HL-60 (cell line): ENCODE results near the gene CD1D.
"Not testable (repeated sequence)": the region's sequence is repeated elsewhere in the genome, so short reads cannot be mapped to it uniquely, and the experiment has no call there.

ENCODE experiments used
- DNase-seq, 2 experiments: peaks; one replicate each; pipeline ENCODE4 v3.0.0-alpha.2; 2010 to 2020; ENCODE audit warnings: low read depth in 1 of 2, low spot score in 1 of 2
- H3K27ac ChIP-seq: fragments of 250-450 bp; sonication (Bioruptor Pico); replicated peaks from 2 replicates; pipeline ENCODE4 v1.5.1; 2020; ENCODE audit warnings: mild to moderate bottlenecking, moderate library complexity
- H3K27me3 ChIP-seq: fragments of 250-450 bp; sonication (Bioruptor Pico); 2 replicates; pipeline ENCODE4 v1.5.1; 2021; ENCODE audit warnings: mild to moderate bottlenecking, moderate library complexity; ENCODE audit not compliant: insufficient read depth, poor library complexity, severe bottlenecking
- H3K4me3 ChIP-seq: replicated peaks from 2 replicates; pipeline ENCODE4 v1.5.1; 2011; ENCODE audit warnings: mild to moderate bottlenecking, control low read depth, low read length; ENCODE audit not compliant: insufficient read depth
- GABPA ChIP-seq: IDR thresholded peaks from 2 replicates; pipeline ENCODE4 v1.6.1; 2012; ENCODE audit warnings: low read depth
- POLR2AphosphoS5 ChIP-seq: IDR thresholded peaks from 2 replicates; pipeline ENCODE4 v1.6.1; 2012; ENCODE audit warnings: low read depth
- SPI1 ChIP-seq: IDR thresholded peaks from 2 replicates; pipeline ENCODE4 v1.6.1; 2012; ENCODE audit warnings: low read depth, mild to moderate bottlenecking, borderline replicate concordance
- TF ChIP-seq, protein P1 (sequence below): IDR thresholded peaks from one replicate; pipeline ENCODE4 v1.5.1; 2011; ENCODE audit warnings: low read length, control low read depth, inconsistent platforms; ENCODE audit not compliant: insufficient read depth
- TF ChIP-seq, protein P2 (sequence below): IDR thresholded peaks from 2 replicates; pipeline ENCODE4 v1.6.1; 2012; ENCODE audit warnings: low read depth; ENCODE audit not compliant: insufficient replicate concordance

CD1D gene

GRCh38 chr1:158208586-158209116 is 28.0 kb downstream of the CD1D start:
- TF ChIP-seq POLR2AphosphoS5: no peak
- TF ChIP-seq, protein P1, sequence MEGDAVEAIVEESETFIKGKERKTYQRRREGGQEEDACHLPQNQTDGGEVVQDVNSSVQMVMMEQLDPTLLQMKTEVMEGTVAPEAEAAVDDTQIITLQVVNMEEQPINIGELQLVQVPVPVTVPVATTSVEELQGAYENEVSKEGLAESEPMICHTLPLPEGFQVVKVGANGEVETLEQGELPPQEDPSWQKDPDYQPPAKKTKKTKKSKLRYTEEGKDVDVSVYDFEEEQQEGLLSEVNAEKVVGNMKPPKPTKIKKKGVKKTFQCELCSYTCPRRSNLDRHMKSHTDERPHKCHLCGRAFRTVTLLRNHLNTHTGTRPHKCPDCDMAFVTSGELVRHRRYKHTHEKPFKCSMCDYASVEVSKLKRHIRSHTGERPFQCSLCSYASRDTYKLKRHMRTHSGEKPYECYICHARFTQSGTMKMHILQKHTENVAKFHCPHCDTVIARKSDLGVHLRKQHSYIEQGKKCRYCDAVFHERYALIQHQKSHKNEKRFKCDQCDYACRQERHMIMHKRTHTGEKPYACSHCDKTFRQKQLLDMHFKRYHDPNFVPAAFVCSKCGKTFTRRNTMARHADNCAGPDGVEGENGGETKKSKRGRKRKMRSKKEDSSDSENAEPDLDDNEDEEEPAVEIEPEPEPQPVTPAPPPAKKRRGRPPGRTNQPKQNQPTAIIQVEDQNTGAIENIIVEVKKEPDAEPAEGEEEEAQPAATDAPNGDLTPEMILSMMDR: no peak
- TF ChIP-seq, protein P2, sequence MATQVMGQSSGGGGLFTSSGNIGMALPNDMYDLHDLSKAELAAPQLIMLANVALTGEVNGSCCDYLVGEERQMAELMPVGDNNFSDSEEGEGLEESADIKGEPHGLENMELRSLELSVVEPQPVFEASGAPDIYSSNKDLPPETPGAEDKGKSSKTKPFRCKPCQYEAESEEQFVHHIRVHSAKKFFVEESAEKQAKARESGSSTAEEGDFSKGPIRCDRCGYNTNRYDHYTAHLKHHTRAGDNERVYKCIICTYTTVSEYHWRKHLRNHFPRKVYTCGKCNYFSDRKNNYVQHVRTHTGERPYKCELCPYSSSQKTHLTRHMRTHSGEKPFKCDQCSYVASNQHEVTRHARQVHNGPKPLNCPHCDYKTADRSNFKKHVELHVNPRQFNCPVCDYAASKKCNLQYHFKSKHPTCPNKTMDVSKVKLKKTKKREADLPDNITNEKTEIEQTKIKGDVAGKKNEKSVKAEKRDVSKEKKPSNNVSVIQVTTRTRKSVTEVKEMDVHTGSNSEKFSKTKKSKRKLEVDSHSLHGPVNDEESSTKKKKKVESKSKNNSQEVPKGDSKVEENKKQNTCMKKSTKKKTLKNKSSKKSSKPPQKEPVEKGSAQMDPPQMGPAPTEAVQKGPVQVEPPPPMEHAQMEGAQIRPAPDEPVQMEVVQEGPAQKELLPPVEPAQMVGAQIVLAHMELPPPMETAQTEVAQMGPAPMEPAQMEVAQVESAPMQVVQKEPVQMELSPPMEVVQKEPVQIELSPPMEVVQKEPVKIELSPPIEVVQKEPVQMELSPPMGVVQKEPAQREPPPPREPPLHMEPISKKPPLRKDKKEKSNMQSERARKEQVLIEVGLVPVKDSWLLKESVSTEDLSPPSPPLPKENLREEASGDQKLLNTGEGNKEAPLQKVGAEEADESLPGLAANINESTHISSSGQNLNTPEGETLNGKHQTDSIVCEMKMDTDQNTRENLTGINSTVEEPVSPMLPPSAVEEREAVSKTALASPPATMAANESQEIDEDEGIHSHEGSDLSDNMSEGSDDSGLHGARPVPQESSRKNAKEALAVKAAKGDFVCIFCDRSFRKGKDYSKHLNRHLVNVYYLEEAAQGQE: no peak
- no peak for TF ChIP-seq GABPA
- no peak for TF ChIP-seq SPI1
- Histone ChIP-seq H3K4me3 (no peak overlapping the region), H3K27ac (no peak overlapping the region), H3K27me3 (no peaks in the 10 kb centered on the region)
- DNase-seq: no peak

DNA sequence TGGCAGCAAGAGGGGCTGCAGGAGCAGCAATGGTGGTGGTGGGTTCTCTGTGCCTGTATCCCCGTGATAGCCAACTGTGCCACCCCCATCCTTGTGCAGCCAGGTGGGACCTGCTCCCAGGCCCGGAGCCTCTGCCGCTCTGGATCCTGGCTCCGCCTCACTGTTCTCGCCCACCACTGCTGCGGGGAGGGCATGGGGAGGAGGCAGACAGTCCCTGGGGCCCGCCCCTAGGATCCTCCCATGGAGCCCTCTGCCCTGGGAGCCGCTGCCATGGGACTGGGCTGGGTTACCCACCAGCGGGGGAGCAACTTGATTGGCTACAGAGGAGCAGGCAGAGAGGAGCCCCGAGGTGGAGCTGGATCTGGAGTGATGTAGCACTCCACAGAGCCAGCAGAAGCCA is 31.6 kb downstream of the CD1D start:
- TF ChIP-seq GABPA (no peak), POLR2AphosphoS5 (no peak), SPI1 (no peak)
- TF ChIP-seq, protein P2: no peak
- TF ChIP-seq, protein P1: no peak
- DNase-seq: no peak
- Histone ChIP-seq H3K27me3 (no peaks in the 10 kb centered on the region), H3K4me3 (no peak overlapping the region), H3K27ac (no peak overlapping the region)

GRCh38 chr1:158223445-158223844 is 42.8 kb downstream of the CD1D start:
- H3K27me3 ChIP-seq, H3K27ac ChIP-seq, H3K4me3 ChIP-seq, DNase-seq: not testable (repeated sequence)

DNA sequence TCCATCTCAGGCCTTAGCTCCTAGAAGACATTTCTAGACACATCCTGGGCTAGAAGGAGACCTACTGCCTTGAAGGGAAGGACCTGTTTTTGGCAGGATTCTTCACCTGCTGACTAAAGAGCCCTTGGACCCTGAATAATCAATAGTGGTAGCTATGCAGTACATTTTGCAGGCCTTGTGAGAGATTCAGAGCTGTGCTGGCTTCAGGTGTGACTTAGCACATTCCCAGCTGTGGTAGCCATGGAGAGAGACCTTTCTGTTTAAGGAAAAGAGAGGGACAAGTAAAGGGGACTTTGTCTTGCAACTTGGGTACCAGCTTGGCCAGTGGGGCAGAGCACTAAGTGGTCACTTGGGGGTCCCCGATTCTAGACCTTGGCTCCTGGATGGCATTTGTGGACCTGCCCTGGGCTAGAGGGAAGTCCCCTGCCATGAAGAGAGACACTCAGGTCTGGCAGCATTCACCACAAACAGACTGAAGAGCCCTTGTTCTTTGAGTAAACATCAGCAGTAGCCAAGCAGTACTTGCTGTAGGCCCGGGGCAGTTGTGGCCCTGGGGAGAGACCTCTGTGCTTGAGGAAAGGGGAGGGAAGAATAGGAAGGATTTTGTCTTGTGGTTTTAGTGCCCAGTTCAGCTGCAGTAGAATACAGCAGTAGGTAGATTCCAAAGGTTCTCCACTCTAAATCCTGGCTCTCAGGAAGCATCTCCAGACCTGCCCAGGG is 47.4 kb downstream of the CD1D start:
- TF ChIP-seq, protein P2: no peak
- no peak for TF ChIP-seq SPI1
- Histone ChIP-seq H3K4me3 (no peak overlapping the region), H3K27ac (no peak overlapping the region), H3K27me3 (no peaks in the 10 kb centered on the region)
- no peak for DNase-seq
